ENCODE measurements around the gene MBNL3.
"Not testable (repeated sequence)": the region's sequence is repeated elsewhere in the genome, so short reads cannot be mapped to it uniquely, and the experiment has no call there.

The MBNL3 gene

GRCh38 chrX:132369617-132370326, 119.1 kb downstream of the MBNL3 start:
- no peak for DNase-seq (ENCODE audit: low read depth in 2 of 2)

- no peak for DNase-seq (ENCODE audit: low read depth in 2 of 2)
Measured at GRCh38 chrX:132367984-132368383, 120.9 kb downstream of the MBNL3 start.

- DNase-seq (ENCODE audit: low read depth in 2 of 2), result no peak
Measured at GRCh38 chrX:132367314-132367713, 121.5 kb downstream of the MBNL3 start.

DNA sequence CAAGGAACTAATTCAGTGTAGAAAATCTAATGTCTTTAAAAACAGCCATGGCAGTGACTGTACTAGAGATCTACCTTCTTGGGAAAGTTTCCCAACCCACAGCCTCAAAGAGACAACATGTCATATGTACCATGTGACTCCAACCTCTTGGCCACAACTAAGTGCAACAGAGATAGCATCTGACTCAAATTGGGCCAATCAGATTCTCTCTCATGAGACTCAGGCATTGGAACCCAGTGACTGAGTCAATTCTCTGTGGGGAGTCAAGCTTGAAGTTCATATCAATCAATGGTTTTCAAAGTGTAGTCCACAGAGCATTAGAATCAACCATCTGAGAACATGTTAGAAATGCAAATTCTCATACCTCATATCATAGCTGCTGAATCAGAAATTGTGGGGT, 123.3 kb downstream of the MBNL3 start:
- DNase-seq (ENCODE audit: low read depth in 2 of 2), result no peak

DNA sequence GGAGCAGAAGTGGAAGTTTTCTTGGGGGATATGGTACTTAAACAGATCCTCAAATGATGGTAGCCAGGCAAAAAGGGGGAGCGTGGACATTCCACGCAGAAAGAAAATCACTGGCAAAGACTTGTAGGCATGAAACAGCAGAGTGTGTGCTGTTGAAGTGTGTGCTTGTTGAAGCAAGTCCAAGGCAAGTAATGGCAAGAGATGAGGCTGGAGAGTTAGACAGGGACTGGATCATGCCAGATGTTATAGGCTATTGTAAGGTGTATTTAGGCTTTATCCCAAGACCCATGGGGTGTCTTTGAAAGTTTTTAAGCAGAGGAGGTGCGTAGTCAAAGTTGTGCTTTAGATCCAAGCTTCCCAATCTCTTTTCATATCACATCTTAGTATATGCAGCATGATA, 124.5 kb downstream of the MBNL3 start:
- DNase-seq (ENCODE audit: low read depth in 2 of 2), result no peak

DNA sequence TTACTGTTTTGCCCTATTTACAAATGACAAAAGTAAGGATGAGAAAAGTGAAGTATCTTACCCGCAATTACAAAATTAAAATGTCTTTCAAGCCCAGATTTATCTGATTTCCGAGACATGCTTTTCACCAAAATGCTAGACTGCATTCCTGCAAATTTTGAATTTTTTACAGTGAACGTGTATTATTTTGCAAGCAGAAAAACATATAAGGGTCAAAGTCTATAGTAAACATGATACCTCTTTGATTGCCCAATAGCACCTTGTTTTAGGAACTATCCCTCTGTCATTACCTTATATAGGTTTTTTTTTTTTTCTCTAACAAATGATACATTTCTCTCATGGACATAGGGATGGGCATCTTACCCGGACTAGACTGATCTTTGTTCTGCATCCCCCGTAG, 135.4 kb downstream of the MBNL3 start:
- no peak for DNase-seq (ENCODE audit: low read depth in 2 of 2)

- no peak for DNase-seq (ENCODE audit: low read depth in 2 of 2)
Measured at GRCh38 chrX:132336172-132336571, 152.7 kb downstream of the MBNL3 start.

- DNase-seq (ENCODE audit: low read depth in 2 of 2), result no peak
Measured at GRCh38 chrX:132333351-132333750, 155.5 kb downstream of the MBNL3 start.

DNA sequence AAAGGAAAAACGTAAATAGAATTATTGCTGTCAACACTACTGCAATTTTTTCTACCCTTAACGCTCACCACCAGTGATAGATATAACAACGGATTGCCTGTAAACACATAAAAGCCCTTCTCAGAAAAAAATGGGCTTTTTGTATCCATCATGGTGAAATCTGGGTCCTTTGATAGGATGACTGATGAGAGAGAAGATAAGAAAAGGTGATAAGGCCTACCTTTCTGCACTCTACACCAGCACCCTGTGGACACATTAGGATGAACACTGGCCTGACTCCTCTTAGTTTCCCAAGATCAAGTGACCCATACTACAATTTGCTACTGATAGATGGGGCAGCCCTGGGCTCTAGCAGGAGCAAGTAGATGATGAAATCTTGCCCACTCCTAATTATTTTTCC, 157.3 kb downstream of the MBNL3 start:
- no peak for DNase-seq (ENCODE audit: low read depth in 2 of 2)

GRCh38 chrX:132331000-132331399, 157.8 kb downstream of the MBNL3 start:
- no peak for DNase-seq (ENCODE audit: low read depth in 2 of 2)

GRCh38 chrX:132330156-132330729, 158.6 kb downstream of the MBNL3 start:
- DNase-seq (ENCODE audit: low read depth in 2 of 2), result no peak

GRCh38 chrX:132326960-132327359, 161.9 kb downstream of the MBNL3 start:
- DNase-seq (ENCODE audit: low read depth in 2 of 2), result not testable (repeated sequence)

All from stimulated activated CD8-positive, alpha-beta memory T cell treated with anti-CD3 and anti-CD28 coated beads, Interleukin-15, amount 100 ng/mL, for 4 hours (primary cell).